GM21737 (cell line): ENCODE results near the gene RNF2.

Source experiments
- ATAC-seq: cut with Tn5 transposase; IDR thresholded peaks from one replicate; pipeline ENCODE4 v1.9.1; 2021; ENCODE audit warnings: mild to moderate bottlenecking, moderate library complexity; ENCODE audit not compliant: unreplicated experiment

RNF2 gene

GRCh38 chr1:185091480-185091879 is 46.1 kb downstream of the RNF2 start:
- ATAC-seq = no peak

GRCh38 chr1:185094761-185095160 is 49.4 kb downstream of the RNF2 start:
- ATAC-seq = no peak

- no peak for ATAC-seq
Observed at GRCh38 chr1:185096531-185096930, 51.2 kb downstream of the RNF2 start.

DNA sequence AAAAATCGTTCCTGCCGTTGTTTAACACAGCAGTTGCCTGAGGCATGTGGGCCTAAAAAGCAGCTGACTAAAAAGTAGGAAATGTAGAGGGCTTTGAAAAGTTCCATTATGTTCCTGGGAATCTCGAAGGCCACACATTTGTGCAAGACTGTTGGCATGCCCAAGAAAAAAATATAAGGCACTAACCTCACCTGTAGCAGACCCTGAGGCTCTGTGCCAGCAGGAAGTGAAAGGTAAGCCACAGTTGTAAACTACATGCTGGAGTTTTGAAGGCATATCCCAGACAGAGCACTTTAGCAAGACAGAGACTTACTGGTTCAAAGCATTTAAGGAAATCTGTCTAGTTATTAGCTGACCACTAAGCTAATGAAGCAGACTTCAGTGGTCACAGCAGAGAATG is 58.7 kb downstream of the RNF2 start:
- no peak for ATAC-seq

DNA sequence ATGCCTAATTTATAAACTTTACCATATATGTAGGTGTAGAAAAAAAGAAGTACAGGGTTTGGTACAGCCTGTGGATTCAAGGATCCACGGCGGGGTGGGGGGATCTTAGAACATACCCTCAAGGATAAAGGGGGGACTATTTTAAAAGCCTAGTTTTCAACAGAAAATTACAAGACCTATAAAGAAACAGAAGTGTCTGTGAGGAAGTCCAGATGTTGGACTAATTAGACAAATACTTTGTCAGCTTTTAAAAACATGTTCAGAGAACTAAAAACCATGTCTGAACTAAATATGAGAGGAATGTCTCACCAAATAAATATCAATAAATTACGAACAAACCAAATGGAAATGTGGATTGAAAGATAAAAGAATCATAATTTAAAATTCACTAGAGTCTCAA is 59.8 kb downstream of the RNF2 start:
- no peak for ATAC-seq

GRCh38 chr1:185108321-185108720 is 63.0 kb downstream of the RNF2 start:
- ATAC-seq = no peak

- no peak for ATAC-seq
Observed at GRCh38 chr1:185110145-185110544, 64.8 kb downstream of the RNF2 start.

DNA sequence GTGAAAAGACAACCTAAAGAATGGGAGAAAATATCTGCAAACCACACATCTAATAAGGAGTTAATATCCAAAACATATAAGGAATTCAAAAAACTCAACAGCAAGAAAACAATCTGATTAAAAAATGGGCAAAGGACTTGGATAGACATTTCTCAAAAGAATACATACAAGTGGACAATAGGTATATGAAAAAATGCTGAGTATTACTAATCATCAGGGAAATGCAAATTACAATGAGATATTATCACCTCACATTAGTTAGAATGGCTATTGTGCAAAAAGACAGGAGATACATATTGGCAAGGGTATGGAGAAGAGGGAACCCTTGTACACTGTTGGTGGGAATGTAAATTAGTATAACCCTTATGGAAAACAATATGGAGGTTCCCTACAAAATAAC is 66.5 kb downstream of the RNF2 start:
- ATAC-seq = no peak

GRCh38 chr1:185112356-185112755 is 67.0 kb downstream of the RNF2 start:
- ATAC-seq = no peak

DNA sequence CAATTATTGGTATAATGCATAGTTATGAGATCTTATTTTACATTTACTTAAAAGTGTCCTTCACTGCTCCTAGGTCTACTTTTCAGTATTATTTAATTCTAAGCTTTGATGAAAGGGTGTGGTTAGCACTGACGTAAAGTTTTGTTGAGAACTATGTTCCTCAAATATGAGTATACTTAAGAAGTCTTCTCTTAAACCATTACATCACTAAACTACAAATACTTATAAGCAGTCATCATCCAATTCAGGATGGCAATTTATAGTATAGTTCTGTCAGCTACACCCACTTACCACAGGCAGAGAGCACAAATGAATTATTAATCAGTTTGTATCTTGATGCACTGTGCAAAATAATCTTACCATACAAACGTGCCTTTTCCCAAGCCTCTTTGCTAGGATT is 84.3 kb downstream of the RNF2 start:
- no peak for ATAC-seq

DNA sequence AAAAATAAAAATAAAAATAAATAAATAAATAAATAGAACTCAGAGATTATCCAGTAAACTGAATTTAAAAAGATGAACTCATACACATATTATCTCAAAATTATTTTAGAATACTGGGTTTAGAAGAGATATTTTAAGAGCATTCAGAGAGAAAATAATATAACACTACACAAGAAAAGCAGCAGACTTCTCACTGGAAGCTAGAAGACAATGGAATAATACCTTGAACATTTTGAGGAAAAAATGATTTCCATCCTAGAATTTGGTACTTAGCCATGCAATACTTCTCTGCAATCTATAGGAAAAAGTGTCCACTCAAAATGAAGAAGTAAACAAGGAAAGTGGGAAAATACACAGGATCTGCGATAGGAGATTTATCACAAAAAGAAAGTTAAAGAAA is 87.2 kb downstream of the RNF2 start:
- no peak for ATAC-seq

DNA sequence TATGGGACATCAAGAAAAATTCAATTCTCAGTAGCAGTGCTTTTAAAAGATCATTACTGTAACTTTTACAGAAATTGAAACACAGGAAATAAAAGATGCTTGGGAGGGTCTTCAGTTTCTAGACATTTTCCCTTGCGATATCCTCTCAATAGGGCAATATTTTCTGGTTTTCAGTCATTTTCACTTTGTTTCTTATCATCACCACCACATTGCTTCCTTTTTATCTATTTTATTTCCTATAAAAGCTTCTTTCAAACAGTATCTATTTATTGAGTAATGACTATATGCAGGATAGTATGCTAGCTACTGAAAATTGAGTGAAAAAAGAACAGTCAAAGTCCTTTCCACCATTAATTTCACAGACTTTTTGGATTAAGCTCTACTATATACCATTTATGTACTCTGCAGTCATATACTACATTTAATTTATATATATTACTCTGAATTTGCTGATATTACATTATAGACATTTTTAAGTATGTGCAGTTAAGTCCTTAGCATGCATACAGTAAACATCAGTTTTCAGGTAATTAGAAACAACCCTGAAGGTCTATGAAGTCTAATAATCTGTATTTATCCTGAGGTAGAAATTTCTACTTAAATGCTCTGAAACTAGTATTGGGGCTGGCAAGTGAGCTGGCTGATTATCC is 92.7 kb downstream of the RNF2 start:
- ATAC-seq = no peak

- no peak for ATAC-seq
Observed at GRCh38 chr1:185139246-185139645, 93.9 kb downstream of the RNF2 start.

DNA sequence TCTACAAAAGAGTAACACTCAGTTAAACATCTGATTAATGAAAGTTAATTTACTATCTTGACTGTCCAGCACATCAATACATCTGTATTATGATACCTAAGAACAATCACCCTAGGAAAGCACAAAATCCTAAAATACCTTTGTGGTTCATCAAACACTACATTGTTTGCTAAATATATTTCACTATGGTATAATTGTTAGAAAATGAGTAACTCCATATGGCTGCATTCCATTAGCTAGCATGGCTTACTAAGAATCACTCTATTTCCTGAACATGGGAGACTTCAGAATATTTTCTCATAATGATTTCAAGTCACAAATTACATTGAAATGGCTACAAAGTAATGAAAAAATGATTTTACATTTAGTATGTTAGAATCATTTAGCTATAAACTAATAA is 98.9 kb downstream of the RNF2 start:
- ATAC-seq = no peak

DNA sequence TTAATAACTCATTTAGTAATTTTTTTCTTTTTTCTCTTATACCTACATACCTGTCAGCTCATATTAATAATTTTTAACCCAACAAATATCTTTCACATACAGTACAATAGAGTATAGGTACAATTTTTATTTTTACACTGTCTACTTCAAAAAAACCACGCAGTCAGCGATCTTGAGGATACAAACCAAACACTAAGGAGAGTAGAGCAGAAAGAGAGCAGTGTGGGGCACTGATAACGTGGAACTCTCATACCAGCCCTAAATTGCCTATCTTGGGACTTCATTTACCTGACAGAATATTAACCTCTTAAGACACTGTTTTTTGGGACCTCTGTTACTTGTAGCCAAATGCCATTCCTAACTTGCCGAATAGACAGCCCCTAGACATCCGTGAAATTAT is 105.9 kb downstream of the RNF2 start:
- ATAC-seq = no peak
